ENCODE measurements around the gene DNAH10.

The DNAH10 gene

GRCh38 chr12:123734268-123734667 lies 27.8 kb upstream of the DNAH10 start:
- no peak for TF ChIP-seq CTCF (IDR thresholded peaks at IDR 0.05; ENCODE audit: unreplicated experiment in 3 of 3)
- Mint-ChIP-seq H3K27me3 (ENCODE audit: low read depth) (no peaks in the 10 kb centered on the region), H3K9me3 (no peaks in the 10 kb centered on the region), H3K27ac (no peak overlapping the region), H3K4me1 (no peaks in the 10 kb centered on the region), H3K4me3 (no peak overlapping the region), H3K36me3 (ENCODE audit: low read depth) (peaks cover 76% of the 10 kb centered on the region)

GRCh38 chr12:123741937-123742572 lies 20.0 kb upstream of the DNAH10 start:
- H3K4me1 Mint-ChIP-seq = no peaks in the 10 kb centered on the region
- H3K9me3 Mint-ChIP-seq = no peaks in the 10 kb centered on the region
- no peak overlapping the region for H3K4me3 Mint-ChIP-seq
- no peak overlapping the region for H3K27ac Mint-ChIP-seq
- H3K36me3 Mint-ChIP-seq (ENCODE audit: low read depth) = peaks cover 61% of the 10 kb centered on the region
- no peaks in the 10 kb centered on the region for H3K27me3 Mint-ChIP-seq (ENCODE audit: low read depth)
- no peak for TF ChIP-seq CTCF (IDR thresholded peaks at IDR 0.05; ENCODE audit: unreplicated experiment in 3 of 3)

GRCh38 chr12:123743002-123743401 lies 19.1 kb upstream of the DNAH10 start:
- Mint-ChIP-seq H3K36me3 (ENCODE audit: low read depth) (peaks cover 60% of the 10 kb centered on the region), H3K9me3 (no peaks in the 10 kb centered on the region), H3K27me3 (ENCODE audit: low read depth) (no peaks in the 10 kb centered on the region), H3K27ac (no peak overlapping the region), H3K4me3 (no peak overlapping the region), H3K4me1 (no peaks in the 10 kb centered on the region)
- no peak for TF ChIP-seq CTCF (IDR thresholded peaks at IDR 0.05; ENCODE audit: unreplicated experiment in 3 of 3)

- Mint-ChIP-seq H3K27ac (no peak overlapping the region), H3K36me3 (ENCODE audit: low read depth) (peaks cover 61% of the 10 kb centered on the region), H3K4me3 (no peak overlapping the region), H3K4me1 (no peaks in the 10 kb centered on the region), H3K27me3 (ENCODE audit: low read depth) (no peaks in the 10 kb centered on the region), H3K9me3 (no peaks in the 10 kb centered on the region)
- TF ChIP-seq CTCF (IDR thresholded peaks at IDR 0.05; ENCODE audit: unreplicated experiment in 3 of 3) = no peak
Measured at GRCh38 chr12:123744836-123745235, 17.3 kb upstream of the DNAH10 start.

- H3K4me1 Mint-ChIP-seq = no peaks in the 10 kb centered on the region
- H3K27me3 Mint-ChIP-seq (ENCODE audit: low read depth) = no peaks in the 10 kb centered on the region
- TF ChIP-seq CTCF (IDR thresholded peaks at IDR 0.05; ENCODE audit: unreplicated experiment in 3 of 3) = no peak
- no peak overlapping the region for H3K27ac Mint-ChIP-seq
- no peaks in the 10 kb centered on the region for H3K9me3 Mint-ChIP-seq
- peaks cover 56% of the 10 kb centered on the region for H3K36me3 Mint-ChIP-seq (ENCODE audit: low read depth)
- no peak overlapping the region for H3K4me3 Mint-ChIP-seq
Measured at GRCh38 chr12:123747309-123747708, 14.8 kb upstream of the DNAH10 start.

- Mint-ChIP-seq H3K36me3 (ENCODE audit: low read depth) (peaks cover 55% of the 10 kb centered on the region), H3K4me3 (no peak overlapping the region), H3K27ac (no peak overlapping the region), H3K4me1 (no peaks in the 10 kb centered on the region), H3K9me3 (no peaks in the 10 kb centered on the region), H3K27me3 (ENCODE audit: low read depth) (no peaks in the 10 kb centered on the region)
- no peak for TF ChIP-seq CTCF (IDR thresholded peaks at IDR 0.05; ENCODE audit: unreplicated experiment in 3 of 3)
Measured at GRCh38 chr12:123748161-123748560, 13.9 kb upstream of the DNAH10 start.

Measured in nephron (organoid).